ENCODE measurements around the gene SLC2A1. TPM values are rescaled to one million over a fixed set of nuclear protein-coding genes. Genes with fewer than 3 reads are reported as not detected.

Gene SLC2A1
- total and polyA plus RNA-seq, 8 donors = 1.2 to 39.8 (median 18.3) TPM

- intact Hi-C loops (cut with DNase I; ENCODE audit: low total_unique reads) = no loop called here
- TF ChIP-seq EP300 (IDR thresholded peaks at IDR 0.05) = no peak
- TF ChIP-seq POLR2A (IDR thresholded peaks at IDR 0.05) = no peak
- no peak for TF ChIP-seq POLR2AphosphoS5 (IDR thresholded peaks at IDR 0.05)
- TF ChIP-seq, protein P1, sequence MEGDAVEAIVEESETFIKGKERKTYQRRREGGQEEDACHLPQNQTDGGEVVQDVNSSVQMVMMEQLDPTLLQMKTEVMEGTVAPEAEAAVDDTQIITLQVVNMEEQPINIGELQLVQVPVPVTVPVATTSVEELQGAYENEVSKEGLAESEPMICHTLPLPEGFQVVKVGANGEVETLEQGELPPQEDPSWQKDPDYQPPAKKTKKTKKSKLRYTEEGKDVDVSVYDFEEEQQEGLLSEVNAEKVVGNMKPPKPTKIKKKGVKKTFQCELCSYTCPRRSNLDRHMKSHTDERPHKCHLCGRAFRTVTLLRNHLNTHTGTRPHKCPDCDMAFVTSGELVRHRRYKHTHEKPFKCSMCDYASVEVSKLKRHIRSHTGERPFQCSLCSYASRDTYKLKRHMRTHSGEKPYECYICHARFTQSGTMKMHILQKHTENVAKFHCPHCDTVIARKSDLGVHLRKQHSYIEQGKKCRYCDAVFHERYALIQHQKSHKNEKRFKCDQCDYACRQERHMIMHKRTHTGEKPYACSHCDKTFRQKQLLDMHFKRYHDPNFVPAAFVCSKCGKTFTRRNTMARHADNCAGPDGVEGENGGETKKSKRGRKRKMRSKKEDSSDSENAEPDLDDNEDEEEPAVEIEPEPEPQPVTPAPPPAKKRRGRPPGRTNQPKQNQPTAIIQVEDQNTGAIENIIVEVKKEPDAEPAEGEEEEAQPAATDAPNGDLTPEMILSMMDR (IDR thresholded peaks at IDR 0.05) = no peak
- no peaks in the 10 kb centered on the region for H3K36me3 ChIP-seq
- peaks cover 0 to 16% (median 8%) of the 10 kb centered on the region in 3 donors for H3K27me3 ChIP-seq
- DNase-seq = peak in 1 of 2 donors; percentile 50
- 55 to 73% (median 70%) methylated on average over 6 of the region's 6 CpGs for WGBS, 5 donors
- no peaks in the 10 kb centered on the region for H3K9me3 ChIP-seq
- H3K4me1 ChIP-seq = peaks cover 37 to 77% (median 56%) of the 10 kb centered on the region in 4 donors
- no peak overlapping the region for H3K4me3 ChIP-seq
- H3K27ac ChIP-seq = peak overlapping the region in 2 of 5 donors; percentile 71 to 94
Observed at GRCh38 chr1:42961312-42962091, 2.8 kb upstream of the SLC2A1 start.

DNA sequence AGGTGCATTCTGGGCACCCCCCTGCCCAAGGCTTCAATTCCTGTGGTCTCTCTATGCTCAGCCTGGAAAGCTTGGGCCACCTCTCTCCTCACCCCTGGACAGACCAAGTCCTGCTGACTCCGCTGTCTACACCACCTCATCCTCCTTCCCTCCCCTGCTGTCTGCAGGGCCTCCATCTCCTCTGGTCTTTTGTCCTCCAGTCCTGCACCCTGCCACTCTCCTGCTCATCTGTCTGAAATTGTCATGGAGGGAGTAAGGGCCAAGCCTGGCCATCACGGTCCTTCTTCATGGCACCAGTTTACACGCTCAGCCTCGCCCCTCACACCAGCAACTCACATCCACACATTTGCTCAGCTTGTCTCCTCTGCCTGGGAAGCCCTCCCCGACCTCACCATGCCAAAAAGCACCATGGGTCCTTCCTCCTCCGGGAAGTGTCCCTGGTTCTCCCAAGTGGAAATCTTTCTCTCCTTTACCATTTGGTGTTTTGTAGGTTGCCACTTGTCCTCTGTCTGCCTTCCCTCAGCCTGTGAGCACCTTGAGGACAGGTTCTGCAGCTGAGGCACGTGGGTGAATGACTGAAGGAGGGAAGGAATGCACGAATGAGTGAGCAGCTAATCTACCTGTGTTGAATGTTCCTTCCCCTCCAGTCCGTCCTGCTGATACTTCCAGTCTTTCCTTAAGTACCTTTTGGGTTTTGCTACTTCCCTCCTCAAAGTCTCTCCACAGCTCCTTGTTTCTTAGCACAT, 2.1 kb upstream of the SLC2A1 start:
- H3K27ac ChIP-seq = peak overlapping the region in 1 of 5 donors; percentile 94
- DNase-seq = no peak
- H3K9me3 ChIP-seq = no peaks in the 10 kb centered on the region
- intact Hi-C loops (cut with DNase I; ENCODE audit: low total_unique reads) = no loop called here
- WGBS, 5 donors = 85 to 91% (median 87%) methylated on average over 8 to 9 of the region's 9 CpGs
- H3K4me3 ChIP-seq = no peak overlapping the region
- no peaks in the 10 kb centered on the region for H3K36me3 ChIP-seq
- peaks cover 37 to 79% (median 60%) of the 10 kb centered on the region in 4 donors for H3K4me1 ChIP-seq
- TF ChIP-seq EP300 (IDR thresholded peaks at IDR 0.05) (no peak), POLR2AphosphoS5 (IDR thresholded peaks at IDR 0.05) (no peak)
- TF ChIP-seq, protein P1 (IDR thresholded peaks at IDR 0.05) = no peak
- H3K27me3 ChIP-seq = peaks cover 0 to 16% (median 8%) of the 10 kb centered on the region in 3 donors

DNA sequence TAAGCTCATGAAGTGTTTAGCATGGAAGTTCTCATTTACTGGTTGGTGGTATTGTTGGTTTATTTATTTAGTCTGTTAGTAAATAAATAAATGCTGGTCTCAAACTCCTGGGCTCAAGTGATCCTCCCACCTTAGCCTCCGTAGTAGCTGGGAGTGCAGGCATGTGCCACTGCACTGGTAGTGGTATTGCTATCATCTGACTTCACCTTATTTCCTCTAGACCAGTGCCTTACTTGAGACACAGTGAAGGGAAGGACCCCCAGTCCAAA, 1.4 kb upstream of the SLC2A1 start:
- no peaks in the 10 kb centered on the region for H3K9me3 ChIP-seq
- no peaks in the 10 kb centered on the region for H3K36me3 ChIP-seq
- no peak for DNase-seq
- TF ChIP-seq EP300 (IDR thresholded peaks at IDR 0.05) (no peak), POLR2AphosphoS5 (IDR thresholded peaks at IDR 0.05) (no peak), POLR2A (IDR thresholded peaks at IDR 0.05) (no peak)
- TF ChIP-seq, protein P1 (IDR thresholded peaks at IDR 0.05) = no peak
- 85 to 93% (median 92%) methylated on average over 1 of the region's 1 CpG for WGBS, 5 donors
- H3K4me3 ChIP-seq = no peak overlapping the region
- H3K27ac ChIP-seq = peak overlapping the region in 1 of 5 donors; percentile 94
- intact Hi-C loops (cut with DNase I; ENCODE audit: low total_unique reads) = no loop called here
- peaks cover 0 to 16% (median 8%) of the 10 kb centered on the region in 3 donors for H3K27me3 ChIP-seq
- peaks cover 37 to 79% (median 62%) of the 10 kb centered on the region in 4 donors for H3K4me1 ChIP-seq

GRCh38 chr1:42957880-42958487, 684 bp downstream of the SLC2A1 start:
- TF ChIP-seq EP300 (IDR thresholded peaks at IDR 0.05) (no peak), POLR2AphosphoS5 (IDR thresholded peaks at IDR 0.05) (no peak)
- TF ChIP-seq, protein P1 (IDR thresholded peaks at IDR 0.05) = peak in 1 of 7 experiments; percentile 9
- peaks cover 0 to 16% (median 3%) of the 10 kb centered on the region in 3 donors for H3K27me3 ChIP-seq
- WGBS, 5 donors = 1 to 2% (median 1%) methylated on average over 28 to 72 of the region's 72 CpGs
- no peaks in the 10 kb centered on the region for H3K36me3 ChIP-seq
- H3K27ac ChIP-seq = peak overlapping the region; percentile 79 to 94 (median 90)
- peak overlapping the region; percentile 84 to 86 (median 86) for H3K4me3 ChIP-seq
- intact Hi-C loops (cut with DNase I; ENCODE audit: low total_unique reads) = no loop called here
- peak; percentile 46 to 93 for DNase-seq
- peaks cover 35 to 85% (median 66%) of the 10 kb centered on the region in 4 donors for H3K4me1 ChIP-seq
- H3K9me3 ChIP-seq = no peaks in the 10 kb centered on the region

All from stomach (tissue), 9 donors.